H1 (cell line): ENCODE data around the gene DPF3.

Source experiments
- CTCF ChIP-seq, 3 experiments: IDR thresholded peaks; 1 replicate in 2 of 3; 2 replicates in 1 of 3; pipeline versions ENCODE4 v1.5.1 to v1.6.1; 2011; ENCODE audit warnings: low read length in 3 of 3, mild to moderate bottlenecking in 3 of 3, inconsistent platforms in 2 of 3, low read depth in 1 of 3, moderate library complexity in 1 of 3; ENCODE audit not compliant: insufficient read depth in 1 of 3; ENCODE audit errors: control extremely low read depth in 1 of 3
- EP300 ChIP-seq, 2 experiments: IDR thresholded peaks; 1 replicate in 1 of 2; 2 replicates in 1 of 2; pipeline ENCODE4 v1.6.1; 2011 to 2012; ENCODE audit warnings: low read depth in 2 of 2, low read length in 2 of 2, mild to moderate bottlenecking in 2 of 2, borderline replicate concordance in 1 of 2, inconsistent platforms in 1 of 2, moderate library complexity in 1 of 2
- POLR2A ChIP-seq, 2 experiments: IDR thresholded peaks; 1 replicate in 1 of 2; 2 replicates in 1 of 2; pipeline ENCODE4 v1.6.1; 2011; ENCODE audit warnings: low read depth in 2 of 2, low read length in 2 of 2, mild to moderate bottlenecking in 2 of 2; ENCODE audit errors: control extremely low read depth in 1 of 2
- POLR2AphosphoS5 ChIP-seq: IDR thresholded peaks from 2 replicates; pipeline ENCODE4 v1.6.1; 2011; ENCODE audit warnings: low read depth, low read length

DNA sequence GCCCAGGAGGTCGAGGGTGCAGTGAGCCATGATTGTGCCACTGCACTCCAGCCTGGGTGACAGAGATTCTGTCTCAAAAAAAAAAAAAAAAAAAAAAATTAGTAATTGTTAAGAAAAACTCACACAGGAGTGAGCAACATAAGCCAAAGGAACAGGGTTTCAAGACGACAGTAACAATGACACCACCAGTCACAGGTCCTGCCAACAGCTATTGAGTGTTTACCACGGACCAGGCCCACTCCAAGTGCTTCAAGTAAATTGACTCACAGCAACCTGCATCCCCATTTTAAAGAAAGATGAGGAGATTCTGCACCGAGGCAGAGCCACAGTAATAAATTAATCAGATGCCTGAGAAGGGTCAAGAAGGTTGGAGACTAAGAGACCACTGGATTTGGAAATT, 194.5 kb downstream of the DPF3 start:
- TF ChIP-seq CTCF (IDR thresholded peaks at IDR 0.05; ENCODE audit: control extremely low read depth in 1 of 3, insufficient read depth in 1 of 3, low read depth in 1 of 3, low read length in 3 of 3) (no peak), POLR2A (IDR thresholded peaks at IDR 0.05; ENCODE audit: control extremely low read depth in 1 of 2, low read depth in 2 of 2, low read length in 2 of 2) (no peak), EP300 (IDR thresholded peaks at IDR 0.05; ENCODE audit: borderline replicate concordance in 1 of 2, low read depth in 2 of 2, low read length in 2 of 2) (no peak), POLR2AphosphoS5 (no peak)
